Spleen (tissue), 7 donors: ENCODE measurements around the gene PPT2.

ENCODE experiments used
- POLR2A ChIP-seq, 3 donors: fragments of 450-650 bp; IDR thresholded peaks; one replicate each; pipeline ENCODE4 v1.5.1; 2017; ENCODE audit warnings: antibody characterized with exemption in 3 of 3, mild to moderate bottlenecking in 1 of 3
- POLR2AphosphoS5 ChIP-seq, 3 donors: sonication (generic); formaldehyde crosslinking; IDR thresholded peaks; one replicate each; pipeline ENCODE4 v1.5.1; 2017; ENCODE audit warnings: antibody characterized with exemption in 3 of 3
- TF ChIP-seq, protein P1 (sequence below), 11 experiments: fragments of 200-600 bp in 7 of 11; fragments of 450-650 bp in 4 of 11; sonication (generic) in 4 of 11; IDR thresholded peaks in 8 of 11; conservative IDR thresholded peaks in 3 of 11; 1 replicate in 7 of 11; 2 replicates in 4 of 11; pipeline versions ENCODE4 v1.4.0 to v1.8.0; 2016 to 2021; ENCODE audit warnings: antibody characterized with exemption in 11 of 11, inconsistent platforms in 4 of 11, mild to moderate bottlenecking in 1 of 11
- donor health status: DM: no; HTN: no; CAD: no; lungs with moderate emphysema.
- donor health status: DM: no; HTN: no; CAD: no.
- donor health status: DM: no; HTN: no; CAD: no.

DNA sequence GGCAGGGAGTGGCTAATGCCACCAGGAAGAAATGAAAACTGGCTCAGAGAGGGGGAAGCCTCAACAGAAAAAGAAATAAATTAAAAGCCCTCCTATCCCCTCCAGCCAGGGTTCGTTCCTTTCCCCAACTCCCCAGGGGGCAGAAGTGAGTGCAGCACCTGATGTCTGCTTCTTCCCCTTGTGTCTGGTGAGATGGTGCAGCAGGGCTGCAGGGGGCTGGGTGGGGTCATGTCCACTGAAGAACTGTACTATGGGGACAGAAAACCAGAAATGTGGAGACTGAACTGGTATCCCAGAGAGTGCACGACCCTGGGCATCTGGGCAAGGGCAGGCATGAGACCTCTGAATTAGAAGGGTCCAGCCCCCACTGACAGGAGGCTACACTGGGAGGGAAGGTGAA lies 14.4 kb downstream of the PPT2 start:
- TF ChIP-seq, protein P1, sequence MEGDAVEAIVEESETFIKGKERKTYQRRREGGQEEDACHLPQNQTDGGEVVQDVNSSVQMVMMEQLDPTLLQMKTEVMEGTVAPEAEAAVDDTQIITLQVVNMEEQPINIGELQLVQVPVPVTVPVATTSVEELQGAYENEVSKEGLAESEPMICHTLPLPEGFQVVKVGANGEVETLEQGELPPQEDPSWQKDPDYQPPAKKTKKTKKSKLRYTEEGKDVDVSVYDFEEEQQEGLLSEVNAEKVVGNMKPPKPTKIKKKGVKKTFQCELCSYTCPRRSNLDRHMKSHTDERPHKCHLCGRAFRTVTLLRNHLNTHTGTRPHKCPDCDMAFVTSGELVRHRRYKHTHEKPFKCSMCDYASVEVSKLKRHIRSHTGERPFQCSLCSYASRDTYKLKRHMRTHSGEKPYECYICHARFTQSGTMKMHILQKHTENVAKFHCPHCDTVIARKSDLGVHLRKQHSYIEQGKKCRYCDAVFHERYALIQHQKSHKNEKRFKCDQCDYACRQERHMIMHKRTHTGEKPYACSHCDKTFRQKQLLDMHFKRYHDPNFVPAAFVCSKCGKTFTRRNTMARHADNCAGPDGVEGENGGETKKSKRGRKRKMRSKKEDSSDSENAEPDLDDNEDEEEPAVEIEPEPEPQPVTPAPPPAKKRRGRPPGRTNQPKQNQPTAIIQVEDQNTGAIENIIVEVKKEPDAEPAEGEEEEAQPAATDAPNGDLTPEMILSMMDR (IDR thresholded peaks at IDR 0.05 in 8 of 11, conservative IDR thresholded peaks at IDR 0.05 in 3 of 11), result no peak
- TF ChIP-seq POLR2A (IDR thresholded peaks at IDR 0.05) (no peak), POLR2AphosphoS5 (IDR thresholded peaks at IDR 0.05) (no peak)
